Transverse colon (tissue), 4 donors: ENCODE results near the gene CLCN1.

Experiments used
- CTCF ChIP-seq, 5 experiments: fragments of 200-600 bp in 3 of 5; fragments of 450-650 bp in 2 of 5; sonication (generic) in 3 of 5; IDR thresholded peaks; 1 replicate in 2 of 5; 2 replicates in 3 of 5; pipeline ENCODE4 v1.5.1; 2016 to 2017; ENCODE audit warnings: antibody characterized with exemption in 5 of 5, inconsistent platforms in 3 of 5, mild to moderate bottlenecking in 2 of 5, moderate library complexity in 1 of 5
- EP300 ChIP-seq: sonication (generic); formaldehyde crosslinking; IDR thresholded peaks from one replicate; pipeline ENCODE4 v1.6.1; 2017; ENCODE audit warnings: antibody characterized with exemption, low read depth
- POLR2A ChIP-seq: fragments of 450-650 bp; IDR thresholded peaks from one replicate; pipeline ENCODE4 v1.6.1; 2016; ENCODE audit warnings: antibody characterized with exemption, mild to moderate bottlenecking, moderate library complexity
- POLR2AphosphoS5 ChIP-seq, 3 donors: sonication (generic); formaldehyde crosslinking; IDR thresholded peaks; one replicate each; pipeline ENCODE4 v1.6.1; 2016; ENCODE audit warnings: antibody characterized with exemption in 3 of 3

- no peak for TF ChIP-seq POLR2AphosphoS5 (IDR thresholded peaks at IDR 0.05)
- no peak for TF ChIP-seq CTCF (IDR thresholded peaks at IDR 0.05)
- TF ChIP-seq EP300 = no peak
- no peak for TF ChIP-seq POLR2A
These were observed 74.3 kb downstream of the CLCN1 start for GRCh38 chr7:143390104-143390772.
